ENCODE data around the gene TSSK6.

DNA sequence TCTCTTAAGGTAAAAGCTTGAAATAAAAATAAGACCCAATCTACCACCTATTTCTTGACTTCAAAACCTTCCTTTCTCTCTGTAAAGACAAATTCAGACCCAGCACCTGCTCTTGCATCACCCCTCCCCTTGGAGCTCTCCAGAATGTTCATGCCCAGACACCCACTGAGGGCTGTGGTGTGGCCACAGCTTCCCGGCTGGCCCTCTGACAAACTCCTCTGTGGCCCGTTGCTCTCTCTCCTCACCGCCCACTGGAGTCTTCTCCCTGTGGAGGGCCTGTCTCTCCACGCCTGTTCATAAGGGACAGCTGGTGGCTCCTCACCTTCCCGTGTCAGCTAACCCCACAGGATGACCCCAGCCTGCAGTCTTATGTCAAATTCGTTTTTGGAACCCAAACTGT is 49.1 kb downstream of the TSSK6 start:
- TF ChIP-seq, protein P1, sequence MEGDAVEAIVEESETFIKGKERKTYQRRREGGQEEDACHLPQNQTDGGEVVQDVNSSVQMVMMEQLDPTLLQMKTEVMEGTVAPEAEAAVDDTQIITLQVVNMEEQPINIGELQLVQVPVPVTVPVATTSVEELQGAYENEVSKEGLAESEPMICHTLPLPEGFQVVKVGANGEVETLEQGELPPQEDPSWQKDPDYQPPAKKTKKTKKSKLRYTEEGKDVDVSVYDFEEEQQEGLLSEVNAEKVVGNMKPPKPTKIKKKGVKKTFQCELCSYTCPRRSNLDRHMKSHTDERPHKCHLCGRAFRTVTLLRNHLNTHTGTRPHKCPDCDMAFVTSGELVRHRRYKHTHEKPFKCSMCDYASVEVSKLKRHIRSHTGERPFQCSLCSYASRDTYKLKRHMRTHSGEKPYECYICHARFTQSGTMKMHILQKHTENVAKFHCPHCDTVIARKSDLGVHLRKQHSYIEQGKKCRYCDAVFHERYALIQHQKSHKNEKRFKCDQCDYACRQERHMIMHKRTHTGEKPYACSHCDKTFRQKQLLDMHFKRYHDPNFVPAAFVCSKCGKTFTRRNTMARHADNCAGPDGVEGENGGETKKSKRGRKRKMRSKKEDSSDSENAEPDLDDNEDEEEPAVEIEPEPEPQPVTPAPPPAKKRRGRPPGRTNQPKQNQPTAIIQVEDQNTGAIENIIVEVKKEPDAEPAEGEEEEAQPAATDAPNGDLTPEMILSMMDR (conservative IDR thresholded peaks at IDR 0.05; ENCODE audit: low read depth, low read length) = no peak
- no peak for TF ChIP-seq EZH2 (IDR thresholded peaks at IDR 0.05; ENCODE audit: low read length, unreplicated experiment)
- no peak for TF ChIP-seq EZH2phosphoT487 (IDR thresholded peaks at IDR 0.05; ENCODE audit: borderline replicate concordance, low read length)

Data from PC-3 (cell line).